GM21390 (cell line): ENCODE measurements around the gene BBS7.

Experiments
- ATAC-seq: cut with Tn5 transposase; IDR thresholded peaks from one replicate; pipeline ENCODE4 v1.9.1; 2021; ENCODE audit not compliant: unreplicated experiment

The BBS7 gene

GRCh38 chr4:121827853-121828252 is 42.4 kb downstream of the BBS7 start:
- ATAC-seq = no peak

- no peak for ATAC-seq
These were observed 45.3 kb downstream of the BBS7 start for GRCh38 chr4:121824950-121825349.

GRCh38 chr4:121824171-121824527 is 46.1 kb downstream of the BBS7 start:
- ATAC-seq = no peak

- ATAC-seq = peak; percentile 95
These were observed 46.6 kb downstream of the BBS7 start, which contains the start of gene CCNA2 for GRCh38 chr4:121823505-121824170. Gene CCNA2, minus strand, starts transcription at chr4:121823883. Its CDS starts 255 bp downstream, at chr4:121823628.

- ATAC-seq = peak; percentile 44
These were observed 47.3 kb downstream of the BBS7 start for GRCh38 chr4:121822796-121823504.

GRCh38 chr4:121822047-121822446 is 48.2 kb downstream of the BBS7 start:
- no peak for ATAC-seq

- ATAC-seq = no peak
These were observed 50.9 kb downstream of the BBS7 start for GRCh38 chr4:121819216-121819965.

GRCh38 chr4:121818215-121818614 is 52.1 kb downstream of the BBS7 start:
- no peak for ATAC-seq

GRCh38 chr4:121817701-121818100 is 52.6 kb downstream of the BBS7 start:
- no peak for ATAC-seq

GRCh38 chr4:121817006-121817405 is 53.3 kb downstream of the BBS7 start:
- ATAC-seq = no peak

GRCh38 chr4:121814756-121815155 is 55.5 kb downstream of the BBS7 start:
- ATAC-seq = no peak

- ATAC-seq = no peak
These were observed 59.2 kb downstream of the BBS7 start for GRCh38 chr4:121811122-121811521.

- ATAC-seq = no peak
These were observed 63.9 kb downstream of the BBS7 start for GRCh38 chr4:121806411-121806810.

- ATAC-seq = no peak
These were observed 68.6 kb downstream of the BBS7 start for GRCh38 chr4:121801715-121802075.

- ATAC-seq = peak; percentile 86
These were observed 69.1 kb downstream of the BBS7 start, which contains the start of gene EXOSC9 for GRCh38 chr4:121800961-121801714. Gene EXOSC9, plus strand, starts transcription at chr4:121801323. Its CDS starts 102 bp downstream, at chr4:121801425.

- peak; percentile 24 for ATAC-seq
These were observed 69.7 kb downstream of the BBS7 start for GRCh38 chr4:121800638-121800960.

- ATAC-seq = no peak
These were observed 70.3 kb downstream of the BBS7 start for GRCh38 chr4:121799867-121800501.

- no peak for ATAC-seq
These were observed 71.0 kb downstream of the BBS7 start for GRCh38 chr4:121799208-121799823.

GRCh38 chr4:121796283-121796682 is 74.0 kb downstream of the BBS7 start:
- ATAC-seq = no peak

GRCh38 chr4:121794505-121795188 is 75.6 kb downstream of the BBS7 start:
- no peak for ATAC-seq
